ENCODE data around the gene IFT43.
"Not testable (repeated sequence)": the region's sequence is repeated elsewhere in the genome, so short reads cannot be mapped to it uniquely, and the experiment has no call there.

Gene IFT43

DNA sequence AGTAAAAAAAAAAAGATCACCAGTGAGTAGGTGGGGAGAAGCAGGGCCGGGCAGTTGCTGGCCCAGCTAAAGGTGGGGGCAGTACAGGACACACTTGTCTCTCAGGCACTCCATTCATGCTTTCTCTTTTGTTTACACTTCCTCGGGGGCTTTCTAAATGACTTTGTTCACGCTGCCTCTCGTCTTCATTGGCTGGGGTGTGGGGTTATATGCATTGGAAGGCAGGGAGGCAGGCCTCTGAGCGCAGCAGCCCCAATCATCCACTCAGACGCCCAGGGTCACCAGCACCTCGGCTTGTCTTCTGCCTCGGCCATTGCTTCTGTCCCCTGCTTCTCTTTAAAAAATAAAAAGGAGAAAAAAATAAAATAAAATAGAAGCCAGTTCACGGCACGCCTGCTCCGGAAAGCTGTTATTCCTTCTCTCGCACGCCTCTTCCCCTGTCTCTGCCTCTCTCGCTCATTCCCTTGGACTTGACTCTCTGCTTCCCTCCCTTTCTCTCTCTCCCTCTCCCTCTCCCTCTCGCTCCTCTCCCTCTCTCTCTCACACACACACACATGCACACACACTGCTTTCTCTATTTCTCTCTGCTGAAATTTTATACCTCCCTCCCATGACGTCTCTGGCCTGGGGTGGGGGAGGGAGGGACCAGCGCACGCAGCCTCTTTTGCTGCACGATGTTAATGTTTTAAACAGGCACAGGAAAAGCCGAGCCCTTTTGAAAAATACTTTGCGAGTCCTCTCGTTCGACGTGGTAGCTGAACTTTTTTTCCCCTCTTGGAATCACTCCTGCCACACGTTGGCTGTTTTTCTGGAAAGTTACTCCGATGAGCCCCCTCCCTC, 3.9 kb upstream of the IFT43 start, which contains the start of gene TGFB3:
TSS of gene TGFB3 (minus strand) at position 570 of the 840 bp plus-strand sequence. CDS start 1,102 bp downstream, outside the sequence.
- no peak for DNase-seq

DNA sequence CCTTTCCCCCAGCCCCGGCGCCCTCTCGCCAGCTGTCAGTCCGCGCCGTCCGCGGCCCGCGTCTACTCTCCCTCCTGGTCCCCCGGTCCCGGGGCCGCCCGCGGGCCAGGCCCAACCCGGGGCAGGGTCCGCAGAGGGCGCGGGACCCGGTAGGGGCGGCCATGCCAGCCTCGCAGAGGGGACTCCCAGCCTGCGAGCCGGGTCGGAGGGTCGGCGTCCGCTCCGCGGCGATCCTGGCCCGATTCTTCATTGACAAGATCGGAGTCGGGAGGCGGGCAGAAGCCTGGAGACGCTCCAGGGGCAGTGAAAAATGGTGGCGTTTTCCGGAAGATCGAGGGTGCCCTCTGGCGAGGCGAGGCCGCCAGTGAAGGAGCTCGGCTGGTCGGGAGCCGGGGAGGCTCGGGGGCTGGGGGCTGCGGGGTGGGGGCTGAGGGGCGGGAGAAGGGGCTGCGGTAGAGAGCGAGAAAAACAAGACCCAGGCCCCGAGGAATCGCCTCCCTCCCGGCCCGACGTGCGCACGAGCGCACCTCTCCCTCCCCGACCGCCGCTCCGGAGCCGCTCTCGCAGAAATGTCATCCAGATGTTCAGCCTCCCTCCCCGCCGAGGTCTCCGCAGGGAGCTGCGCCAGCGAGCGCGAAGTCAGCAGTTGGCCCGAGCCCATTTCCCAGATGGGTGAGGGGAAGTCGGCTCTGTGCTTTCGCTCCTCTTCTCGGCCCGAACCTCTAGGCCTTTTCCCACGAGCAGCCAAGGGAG, 3.1 kb upstream of the IFT43 start:
- peak; percentile 41 for DNase-seq

DNA sequence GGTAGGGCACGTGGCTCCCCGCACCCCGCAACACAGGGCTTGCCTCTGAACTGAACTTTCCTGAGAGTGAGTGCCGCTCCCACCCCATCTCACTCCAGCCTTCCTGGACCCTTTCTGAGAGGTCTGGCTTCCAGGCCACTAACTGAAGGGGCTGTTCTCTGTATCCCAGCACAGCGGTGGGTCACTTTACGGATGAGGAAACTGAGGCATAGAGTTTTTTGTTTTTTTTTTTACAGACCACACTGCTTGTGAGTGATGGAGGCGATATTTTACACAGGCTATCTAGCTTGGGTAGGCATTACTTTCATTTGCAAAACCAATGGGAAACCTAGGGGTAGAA, 2.6 kb upstream of the IFT43 start:
- DNase-seq, result no peak

DNA sequence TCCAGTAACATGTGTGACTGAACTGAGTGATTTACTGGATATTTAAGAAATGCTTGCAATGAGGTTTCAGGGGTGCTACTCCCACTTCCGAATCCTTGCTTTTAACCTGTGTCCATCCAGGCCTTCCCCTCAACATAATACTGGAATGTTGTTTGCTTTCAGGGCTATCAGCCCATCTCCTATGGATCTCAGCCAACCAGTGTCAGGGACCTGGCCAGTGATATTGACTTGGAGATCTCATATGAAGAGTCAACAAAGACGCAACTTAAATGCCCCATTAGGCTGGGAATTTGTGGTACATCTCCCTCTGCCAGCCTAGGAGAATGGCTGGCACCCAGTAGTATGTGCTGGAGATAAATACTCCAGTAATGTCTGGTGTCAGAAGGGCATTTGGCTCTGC, 889 bp upstream of the IFT43 start:
- DNase-seq, result no peak

DNA sequence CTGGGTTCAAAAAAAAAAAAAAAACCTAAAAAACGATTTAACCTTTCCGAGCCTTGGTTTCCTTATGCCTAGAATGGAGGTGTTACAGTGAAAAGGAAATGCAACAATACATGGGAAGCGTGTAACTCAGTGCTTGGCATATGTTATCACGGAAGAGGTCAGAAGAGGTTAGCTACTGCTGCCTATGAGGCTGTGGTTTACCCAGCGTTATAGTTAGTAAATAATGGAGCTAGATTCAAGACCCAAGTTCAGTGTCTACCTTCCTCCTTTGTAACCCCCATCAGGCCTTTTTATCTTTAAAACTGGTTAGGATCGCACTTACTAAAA, 839 bp downstream of the IFT43 start:
- no peak for DNase-seq

DNA sequence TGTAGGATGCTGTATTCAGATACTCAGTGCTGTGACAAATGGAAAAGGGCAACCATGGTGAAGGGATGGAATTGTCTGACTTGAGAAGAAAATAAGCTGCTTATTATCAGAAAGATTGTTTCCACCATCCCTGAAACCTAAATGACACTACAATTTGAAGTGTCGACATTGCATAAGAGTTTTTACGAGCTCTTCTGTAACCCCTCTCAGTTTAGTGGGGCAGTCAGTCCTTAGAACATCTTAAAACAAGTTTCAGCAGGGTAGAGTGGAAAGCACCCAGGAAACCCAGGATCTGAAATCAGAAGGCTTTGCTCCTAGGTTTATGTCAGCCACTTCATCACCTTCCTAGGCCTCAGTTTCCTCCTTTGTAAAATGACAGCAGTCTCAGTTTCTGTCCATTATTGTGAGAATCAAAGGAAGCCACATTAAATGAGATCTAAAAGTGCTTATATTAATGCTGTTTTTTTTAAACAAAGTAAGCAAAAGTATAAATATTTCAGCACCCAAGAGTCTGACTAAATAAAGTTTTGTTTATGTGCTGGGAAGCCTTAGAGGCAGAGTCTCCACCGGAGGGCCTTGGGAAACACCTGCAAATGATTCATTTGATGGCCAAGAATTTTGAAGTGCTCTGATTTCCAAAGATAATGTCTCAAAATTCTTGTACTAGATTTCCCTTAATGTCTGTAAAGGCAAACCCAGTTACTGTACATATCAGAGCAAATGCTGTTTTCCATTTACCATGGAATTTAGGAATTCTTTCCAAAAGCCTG, 1.8 kb downstream of the IFT43 start:
- no peak for DNase-seq

DNA sequence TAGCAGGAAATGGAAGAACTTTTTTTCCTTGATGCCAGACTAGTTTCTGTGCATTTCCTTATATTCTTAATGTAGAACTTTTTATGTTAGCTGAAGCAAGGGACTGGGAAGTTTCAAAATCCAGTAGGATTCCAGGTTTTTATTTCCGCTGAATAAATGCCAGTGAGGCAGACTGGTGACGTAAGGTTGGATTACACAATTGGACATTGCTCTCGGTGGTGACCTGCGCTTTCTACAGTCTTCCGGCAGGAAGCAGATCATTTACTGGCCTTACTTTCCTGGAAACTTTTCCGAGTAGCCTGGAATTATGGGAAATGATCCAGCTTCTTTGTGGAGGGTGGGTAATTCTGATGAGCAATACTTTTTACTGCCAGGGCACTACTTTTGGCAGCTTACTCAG, 3.6 kb downstream of the IFT43 start:
- DNase-seq, result no peak

DNA sequence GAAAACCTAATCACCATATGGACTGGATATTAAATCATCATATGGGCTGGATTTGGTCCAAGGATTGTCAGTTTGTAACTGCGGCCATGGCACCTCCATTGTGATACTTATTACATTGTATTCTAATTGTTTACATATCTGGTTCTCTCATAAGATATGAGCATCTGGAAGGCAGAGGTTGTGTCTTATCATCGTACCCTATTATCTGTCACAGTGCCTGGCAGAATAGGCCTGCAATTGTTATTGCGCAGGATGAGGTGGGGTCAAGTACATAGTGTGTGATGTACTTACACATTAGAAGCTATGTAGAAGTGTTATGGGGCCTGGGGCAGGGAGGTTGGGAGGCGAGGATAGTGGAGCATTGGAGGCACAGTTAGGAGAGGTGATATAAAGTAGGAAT, 4.7 kb downstream of the IFT43 start:
- no peak for DNase-seq

DNA sequence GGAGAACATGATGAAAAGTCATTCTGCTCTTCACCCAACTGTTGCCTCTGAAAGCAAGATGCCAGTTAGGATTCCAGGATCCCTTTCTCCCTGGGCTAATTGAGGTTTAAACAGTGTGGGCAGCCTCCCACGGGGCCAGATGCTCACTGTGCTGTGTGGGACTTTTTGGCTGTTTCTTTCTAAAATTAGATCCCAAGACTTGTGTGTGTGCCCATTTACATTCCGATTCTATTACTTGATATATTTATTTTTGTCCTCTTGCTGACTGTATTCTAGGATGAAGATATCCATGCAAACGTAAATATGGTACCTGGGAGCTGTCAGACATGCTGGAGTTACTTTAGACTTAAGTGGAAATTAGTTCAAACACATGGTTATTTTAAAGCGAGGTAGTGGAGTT, 6.2 kb downstream of the IFT43 start:
- DNase-seq, result no peak

DNA sequence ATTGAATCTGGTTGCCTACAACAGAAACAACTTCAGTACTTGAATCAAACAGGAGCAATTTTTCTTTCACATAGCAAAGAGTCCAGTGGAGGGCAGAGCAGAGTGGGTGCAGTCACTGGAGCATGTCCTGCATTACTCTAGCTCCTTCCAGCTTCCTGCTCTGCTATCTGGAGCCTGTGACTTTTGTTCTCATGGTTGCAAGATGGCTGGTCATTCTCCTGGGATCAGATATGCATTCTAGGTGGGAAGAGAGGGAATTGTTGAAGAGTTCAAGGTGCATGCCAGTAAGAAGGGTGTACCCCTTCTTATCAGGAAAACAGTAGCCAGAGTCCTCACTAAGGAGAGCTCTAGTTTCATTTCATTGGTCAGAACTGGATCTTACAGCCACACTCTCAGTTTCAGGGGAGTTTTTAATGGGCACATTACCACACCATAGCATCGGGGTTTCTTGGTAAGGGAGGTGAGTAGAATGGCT, 8.0 kb downstream of the IFT43 start:
- DNase-seq, result no peak

DNA sequence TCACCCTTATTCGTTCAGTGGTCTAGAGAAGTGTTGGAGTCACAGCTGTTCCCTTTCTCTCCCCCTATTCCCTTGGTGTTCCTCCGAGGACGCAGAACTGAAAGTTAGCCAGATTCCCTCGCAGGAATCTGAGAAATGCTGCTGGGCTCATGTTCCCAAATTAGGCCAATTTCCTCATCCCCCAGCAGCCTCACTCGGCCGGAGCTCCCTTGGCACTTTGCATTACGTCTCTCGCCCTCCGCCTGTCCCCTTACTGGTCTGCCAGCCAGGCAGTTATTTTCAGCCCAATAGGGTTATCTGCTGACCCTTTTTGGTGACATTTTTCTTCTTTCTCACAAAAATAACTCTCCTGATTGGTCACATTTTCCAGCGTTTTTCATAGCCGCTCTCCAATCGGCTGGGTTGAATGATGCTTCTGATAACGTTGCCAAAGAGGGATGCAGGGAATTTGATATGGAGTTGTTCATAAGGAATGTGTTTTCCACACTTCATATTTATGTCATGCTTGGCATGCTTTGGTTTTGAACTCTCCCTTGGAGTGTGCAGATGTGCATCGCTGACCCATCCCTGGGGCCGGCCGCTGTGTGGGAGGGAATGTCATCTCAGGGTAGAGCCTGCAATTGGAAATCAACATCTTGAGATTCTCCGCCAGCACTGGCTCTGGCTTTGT, 9.9 kb downstream of the IFT43 start:
- no peak for DNase-seq

DNA sequence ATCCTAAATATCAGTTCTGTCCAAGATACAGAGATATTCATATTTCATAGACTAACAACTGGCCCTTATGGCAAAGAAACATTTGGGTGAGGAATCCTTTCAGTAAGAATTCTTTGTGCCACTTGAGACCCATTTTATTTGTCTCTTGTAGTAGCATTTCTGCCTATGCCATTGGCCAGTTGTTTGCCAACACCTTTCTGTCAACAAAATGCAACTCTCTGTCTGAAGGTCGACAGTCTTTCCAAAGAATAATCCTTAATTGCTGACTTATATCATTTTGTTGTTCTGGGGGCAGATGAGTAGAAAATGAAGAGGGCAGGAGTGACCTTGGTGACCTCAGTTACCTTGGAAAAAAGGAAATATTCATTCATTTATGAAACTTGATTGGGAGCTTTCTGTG, 10.9 kb downstream of the IFT43 start:
- no peak for DNase-seq

DNA sequence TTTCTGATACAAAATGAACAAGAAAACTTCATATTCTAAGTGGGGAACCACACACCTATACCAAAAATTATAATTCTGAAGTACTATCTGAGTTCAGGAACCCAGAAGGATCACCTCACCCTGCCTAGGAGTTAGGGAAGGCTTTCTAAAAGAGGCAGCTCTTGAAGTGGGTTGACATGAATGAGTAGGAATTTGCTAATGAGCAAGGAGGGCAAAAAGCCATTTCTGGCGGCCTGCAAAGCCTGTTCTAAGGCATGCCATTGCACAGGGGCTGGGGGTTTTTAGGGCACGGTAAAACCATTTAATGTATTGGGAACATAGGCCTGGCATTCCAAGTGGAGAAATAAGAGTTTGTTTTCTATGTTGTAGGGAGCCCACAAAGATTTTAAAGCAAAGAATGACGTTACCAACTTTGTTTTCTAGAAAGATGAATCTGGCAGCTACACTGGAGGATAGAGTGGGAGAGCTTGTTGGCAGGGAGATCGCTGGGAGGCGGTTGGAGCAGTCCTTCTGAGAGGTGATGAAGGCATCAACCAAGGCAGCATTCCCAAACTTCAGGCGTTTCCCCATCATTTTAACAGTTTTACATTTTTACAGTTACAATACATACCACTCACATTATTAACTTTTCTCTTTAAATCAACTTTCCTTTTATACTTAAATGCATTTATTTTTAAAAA, 14.1 kb downstream of the IFT43 start:
- no peak for DNase-seq

DNA sequence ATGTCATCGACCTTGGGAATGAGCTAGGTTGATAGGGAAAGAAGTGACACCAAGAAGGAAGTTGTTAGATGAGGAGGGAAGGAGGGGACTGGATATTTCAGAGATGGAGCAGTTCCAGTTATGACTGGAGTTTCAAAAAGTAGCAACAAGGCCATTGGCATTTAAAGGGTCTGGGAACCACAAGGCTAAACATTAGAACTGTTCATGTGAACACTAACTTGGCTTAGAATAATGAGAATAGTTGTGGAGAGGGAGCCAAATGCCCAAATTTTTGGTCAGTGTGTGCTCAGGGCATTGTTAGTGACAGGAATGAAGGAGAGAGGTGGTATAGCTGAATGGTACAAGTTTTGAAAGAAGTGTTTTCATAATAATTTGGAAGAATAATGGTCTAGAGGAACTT, 16.8 kb downstream of the IFT43 start:
- no peak for DNase-seq

DNA sequence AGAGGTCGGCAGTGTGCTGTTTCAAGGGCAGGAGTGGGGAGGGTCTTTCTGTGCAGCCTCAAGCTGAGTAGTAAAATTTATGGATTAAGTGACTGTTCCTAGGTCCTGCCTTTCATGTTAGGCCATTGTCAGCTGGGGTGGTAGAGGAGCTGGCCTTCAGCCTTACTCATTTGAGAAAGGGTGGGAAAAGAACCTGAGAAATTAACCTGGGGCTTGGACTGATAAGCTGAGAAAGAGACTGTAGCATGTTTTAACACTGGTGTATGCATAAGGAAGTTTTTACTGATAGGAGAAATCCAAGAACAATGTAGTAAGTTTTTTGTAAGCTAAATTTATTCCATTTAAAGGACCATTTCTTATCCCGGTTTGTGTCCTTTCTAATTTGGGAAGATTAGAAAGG, 20.7 kb downstream of the IFT43 start:
- DNase-seq, result no peak

DNA sequence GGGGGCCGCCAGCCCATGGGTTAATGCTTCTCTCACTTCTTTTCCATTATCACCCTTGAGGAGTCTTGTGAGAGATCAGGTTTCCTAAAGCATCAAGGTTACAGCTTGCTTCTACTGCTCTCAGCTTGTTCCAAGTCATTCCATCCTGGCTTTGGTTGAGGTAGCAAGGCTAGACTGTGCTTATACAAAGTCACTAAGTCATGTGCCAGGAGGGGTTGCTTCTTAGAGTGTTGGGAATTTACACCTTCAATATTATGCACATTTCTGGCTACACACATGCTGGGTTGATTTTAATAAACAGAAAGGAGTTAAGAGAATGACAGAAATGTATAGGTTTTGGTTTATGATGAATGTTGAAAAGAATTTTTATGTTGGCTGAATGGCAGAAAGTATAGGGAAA, 21.8 kb downstream of the IFT43 start:
- no peak for DNase-seq

DNA sequence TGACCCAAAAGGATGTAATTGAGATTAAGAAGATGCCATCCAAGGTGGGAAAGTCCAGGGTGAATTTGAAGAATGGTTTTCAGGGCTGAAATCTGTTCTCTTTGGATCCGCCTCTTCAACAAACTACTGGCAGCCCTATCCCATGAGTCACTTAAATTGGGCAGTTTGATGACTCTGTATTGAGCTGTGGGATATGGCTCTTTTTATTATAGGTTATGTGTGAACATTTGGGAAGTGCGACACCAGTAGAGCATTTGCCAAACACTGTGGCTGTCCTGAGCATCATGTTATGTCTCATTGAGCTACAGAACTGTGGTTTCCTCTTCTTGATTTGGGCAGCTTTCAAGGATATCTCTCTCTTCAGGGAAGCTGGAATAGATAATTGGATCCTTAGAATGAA, 22.3 kb downstream of the IFT43 start:
- no peak for DNase-seq

DNA sequence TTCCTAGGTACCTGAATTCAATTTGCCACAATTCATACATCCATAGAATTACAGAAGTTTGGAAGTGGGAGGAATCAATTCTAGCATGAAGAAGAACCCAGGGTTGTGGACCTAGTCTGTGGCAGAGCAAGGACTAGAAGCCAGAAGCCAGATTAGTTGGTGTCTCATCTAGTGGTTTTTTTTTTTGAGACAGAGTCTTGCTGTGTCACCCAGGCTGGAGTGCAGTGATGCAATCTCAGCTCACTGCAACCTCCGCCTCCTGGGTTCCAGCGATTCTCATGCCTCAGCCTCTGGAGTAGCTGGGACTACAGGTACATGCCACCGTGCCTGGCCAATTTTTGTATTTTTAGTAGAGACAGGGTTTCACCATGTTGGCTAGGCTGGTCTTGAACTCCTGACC, 24.1 kb downstream of the IFT43 start:
- not testable (repeated sequence) for DNase-seq

DNA sequence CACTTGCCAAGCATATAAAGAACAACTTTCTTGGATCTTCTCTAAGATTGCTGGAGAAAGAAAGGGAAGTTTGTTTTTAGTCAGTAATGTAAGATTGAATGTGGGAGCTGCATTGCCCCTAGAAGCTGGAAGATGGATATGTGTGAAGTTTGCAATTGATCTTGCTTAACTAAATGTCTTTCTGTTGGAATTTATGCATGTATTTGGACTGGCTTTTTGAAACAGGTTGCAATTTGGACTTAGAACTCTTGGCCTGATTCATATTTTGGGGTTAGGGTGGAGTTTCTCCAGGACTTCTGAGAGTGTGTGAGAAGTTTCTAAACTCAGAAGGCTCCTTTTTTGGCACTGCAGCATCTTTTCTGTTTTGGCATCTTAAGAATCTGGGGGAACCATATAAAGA, 26.4 kb downstream of the IFT43 start:
- no peak for DNase-seq

DNA sequence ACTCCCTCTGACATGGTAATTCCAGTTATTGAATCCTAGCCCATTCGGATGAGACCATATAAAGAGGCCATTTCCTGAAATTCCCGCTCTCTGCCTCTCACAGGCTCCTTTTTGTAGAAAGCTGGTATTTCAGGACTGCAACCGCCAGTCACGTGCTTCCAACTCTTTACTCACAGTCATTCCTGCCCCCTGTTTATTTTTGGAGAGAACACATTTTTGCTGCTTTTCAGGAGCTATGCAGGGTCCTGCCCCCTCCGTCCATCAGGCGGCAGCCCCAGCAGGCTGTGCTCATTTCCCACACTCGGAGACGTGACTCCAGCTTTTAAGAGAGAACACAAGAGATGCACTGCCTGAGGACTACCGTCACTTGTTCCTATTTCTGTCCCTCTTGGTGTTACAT, 26.8 kb downstream of the IFT43 start:
- DNase-seq, result no peak

DNA sequence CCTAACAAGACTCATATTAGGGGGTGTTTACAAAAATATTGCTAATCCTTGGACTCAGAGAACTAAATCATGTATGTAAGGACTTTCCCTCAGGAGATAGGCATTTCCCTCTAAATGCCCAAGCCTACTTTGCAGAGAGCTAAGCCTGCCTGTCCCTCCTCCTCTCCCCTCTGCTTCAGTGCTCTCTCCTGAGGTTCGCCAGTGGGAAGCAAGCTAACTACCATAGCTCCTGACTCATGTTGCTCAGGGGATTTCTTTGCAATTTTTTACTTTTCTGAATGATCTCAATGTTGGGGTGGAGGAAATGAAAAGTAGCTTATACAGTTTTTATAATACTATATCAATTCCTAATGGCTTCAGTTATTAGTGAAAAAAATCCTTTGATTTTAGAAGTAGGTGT, 29.6 kb downstream of the IFT43 start:
- DNase-seq, result no peak

DNA sequence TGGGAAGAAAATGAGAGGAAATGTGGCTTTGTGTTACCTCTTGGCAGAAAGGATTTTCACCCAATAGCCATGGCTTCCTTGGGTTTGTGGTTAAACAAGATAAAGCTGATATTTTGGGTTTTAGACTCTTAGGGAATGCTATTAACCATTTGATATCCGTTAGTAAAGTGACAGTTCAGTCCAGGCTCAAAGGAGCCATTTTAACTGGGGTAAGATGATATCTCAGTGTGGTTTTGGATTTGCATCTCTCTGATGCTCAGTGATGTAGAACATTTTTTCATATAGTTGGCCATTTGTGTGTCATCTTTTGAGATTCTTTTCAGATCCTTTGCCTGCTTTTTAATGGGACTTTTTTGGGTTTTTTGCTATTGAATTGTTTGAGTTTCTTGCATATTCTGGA, 30.1 kb downstream of the IFT43 start:
- no peak for DNase-seq

DNA sequence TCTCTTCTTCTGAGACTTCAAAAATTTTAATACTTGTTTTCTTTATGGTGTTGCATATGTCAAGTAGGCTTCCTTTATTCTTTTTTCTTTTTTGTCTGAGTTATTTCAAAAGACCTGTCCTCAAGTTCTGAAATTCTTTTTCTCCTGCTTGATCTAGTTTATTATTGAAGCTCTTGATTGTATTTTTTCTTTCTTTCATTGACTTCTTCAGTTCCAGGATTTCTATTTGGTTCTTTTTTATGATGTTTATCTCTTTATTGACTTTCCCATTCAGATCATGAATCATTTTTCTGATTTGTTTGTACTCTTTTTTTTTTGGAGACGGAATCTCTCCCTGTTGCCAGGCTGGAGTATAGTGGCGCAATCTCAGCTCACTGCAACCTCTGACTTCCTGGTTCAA, 34.1 kb downstream of the IFT43 start:
- no peak for DNase-seq
